Fibroblast of skin of abdomen (primary cell): Measurements from ENCODE around the gene RPP25L.

Source experiments
- DNase-seq: peaks from one replicate; pipeline ENCODE4 v3.0.0-alpha.2; 2013

Gene RPP25L

DNA sequence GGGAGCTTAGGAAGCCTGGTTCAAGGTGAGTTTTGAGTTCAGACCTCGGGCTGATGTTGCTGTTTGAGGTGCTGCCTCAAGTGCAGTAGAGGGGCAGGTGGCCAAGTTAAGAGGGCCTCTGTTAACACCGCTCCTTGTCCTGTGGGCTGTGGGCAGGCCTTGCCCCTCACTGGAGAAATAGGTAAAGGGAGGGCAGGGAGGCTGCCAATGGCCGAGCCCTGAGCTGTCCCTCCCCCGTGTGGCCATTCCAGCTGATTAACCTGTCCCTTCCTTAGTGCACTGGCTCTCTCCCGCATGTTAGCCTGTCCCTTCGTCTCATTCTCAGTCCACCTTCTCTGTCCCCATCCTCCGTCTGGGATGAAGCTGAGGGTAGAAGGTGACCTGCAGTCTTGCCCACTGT, 43.8 kb downstream of the RPP25L start:
- DNase-seq: no peak

DNA sequence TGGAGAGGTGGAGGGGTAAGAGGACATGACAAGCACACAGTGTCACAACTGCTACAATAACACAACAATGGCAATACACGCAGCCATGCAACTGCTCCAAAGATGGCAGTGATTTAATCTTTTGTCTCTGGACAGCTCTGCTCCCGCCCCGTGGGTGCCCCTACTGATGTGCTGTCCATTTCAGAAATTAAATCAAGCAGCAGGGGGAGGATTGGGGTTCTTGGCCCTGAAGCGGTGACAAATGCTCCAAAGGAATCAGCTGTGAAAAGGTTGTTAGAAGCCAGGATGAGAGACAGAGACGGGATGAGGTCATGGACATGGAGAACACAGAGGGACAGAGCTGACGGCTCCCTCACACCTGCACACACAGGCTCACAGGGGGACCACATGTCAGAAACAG, 44.9 kb downstream of the RPP25L start:
- no peak for DNase-seq

DNA sequence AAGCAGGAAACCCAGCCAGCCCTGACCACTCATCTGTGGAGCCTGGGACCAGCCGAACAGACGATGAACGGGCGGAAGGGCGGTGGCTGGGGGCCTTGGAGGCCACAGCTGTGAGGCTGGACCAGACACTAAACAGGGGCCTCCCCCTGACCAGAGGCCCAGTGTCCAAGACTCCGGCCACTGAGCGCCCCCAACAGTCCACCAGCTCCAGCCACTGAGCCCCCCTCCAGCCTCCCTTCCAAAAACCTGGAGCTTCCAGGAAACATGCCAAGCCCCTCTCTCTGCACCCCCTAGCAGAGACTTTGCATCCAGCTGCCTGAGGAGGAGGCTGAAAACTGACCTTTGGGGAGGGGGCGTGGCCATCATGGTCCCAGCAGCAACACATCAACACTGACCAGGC, 45.6 kb downstream of the RPP25L start:
- DNase-seq: no peak

DNA sequence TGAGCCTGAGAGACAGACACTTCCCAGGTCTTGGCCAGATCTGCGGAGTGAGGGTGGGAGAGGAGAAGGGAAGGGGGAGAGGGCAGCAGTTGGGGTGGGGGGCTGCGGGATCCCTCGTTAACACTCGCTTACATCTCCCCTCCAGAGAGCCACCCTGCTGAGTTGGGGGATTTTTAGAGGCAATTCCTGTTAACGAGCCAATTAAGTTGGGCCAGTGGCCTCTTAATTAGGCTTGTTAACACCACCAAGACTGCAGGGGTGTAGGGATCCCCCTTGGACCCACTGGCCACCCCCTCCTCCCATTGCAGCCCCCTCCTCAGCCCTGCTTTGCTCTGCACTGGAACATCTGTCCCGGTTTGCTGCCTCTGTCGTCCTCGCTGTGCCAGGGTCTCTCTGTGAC, 46.0 kb downstream of the RPP25L start:
- DNase-seq: no peak

DNA sequence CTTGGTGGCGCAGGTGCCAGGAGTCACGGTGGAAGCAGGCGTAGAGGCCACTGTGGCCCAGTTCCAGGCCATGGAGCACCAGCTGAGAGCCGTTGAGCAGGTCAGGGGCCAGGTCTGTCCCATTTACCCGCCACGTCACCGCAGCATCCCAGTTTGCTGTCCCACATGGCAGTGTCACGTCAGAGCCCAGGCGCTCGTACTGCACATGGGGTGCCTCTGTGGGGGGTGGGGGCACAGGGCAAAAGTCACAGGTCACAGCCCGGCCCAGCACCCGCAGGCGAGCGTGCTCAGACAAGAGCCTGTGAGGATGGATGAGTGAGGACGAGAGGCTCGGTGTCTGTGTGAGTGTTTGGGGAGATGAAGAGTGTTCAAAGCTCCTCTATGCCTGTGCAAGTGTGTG, 47.3 kb downstream of the RPP25L start:
- DNase-seq: no peak

DNA sequence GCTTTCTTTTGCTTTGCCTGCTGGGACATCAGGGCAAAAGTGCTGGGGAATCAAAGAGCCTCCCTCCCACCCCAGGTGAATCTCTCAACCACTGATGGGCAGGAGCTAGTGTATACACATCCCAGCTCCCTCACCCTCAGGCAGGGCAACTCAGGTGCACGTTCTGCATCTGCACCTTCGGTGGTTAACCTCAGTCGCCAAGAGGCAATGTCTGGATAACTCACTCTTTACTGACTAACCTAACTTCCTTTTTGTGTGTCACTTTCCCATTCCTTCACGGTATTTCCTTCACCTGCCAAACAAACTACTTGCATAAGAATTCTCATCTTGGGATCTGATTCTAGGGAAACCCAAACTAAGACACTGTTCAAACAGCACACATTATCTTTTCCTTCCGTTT, 48.6 kb downstream of the RPP25L start:
- DNase-seq: no peak

DNA sequence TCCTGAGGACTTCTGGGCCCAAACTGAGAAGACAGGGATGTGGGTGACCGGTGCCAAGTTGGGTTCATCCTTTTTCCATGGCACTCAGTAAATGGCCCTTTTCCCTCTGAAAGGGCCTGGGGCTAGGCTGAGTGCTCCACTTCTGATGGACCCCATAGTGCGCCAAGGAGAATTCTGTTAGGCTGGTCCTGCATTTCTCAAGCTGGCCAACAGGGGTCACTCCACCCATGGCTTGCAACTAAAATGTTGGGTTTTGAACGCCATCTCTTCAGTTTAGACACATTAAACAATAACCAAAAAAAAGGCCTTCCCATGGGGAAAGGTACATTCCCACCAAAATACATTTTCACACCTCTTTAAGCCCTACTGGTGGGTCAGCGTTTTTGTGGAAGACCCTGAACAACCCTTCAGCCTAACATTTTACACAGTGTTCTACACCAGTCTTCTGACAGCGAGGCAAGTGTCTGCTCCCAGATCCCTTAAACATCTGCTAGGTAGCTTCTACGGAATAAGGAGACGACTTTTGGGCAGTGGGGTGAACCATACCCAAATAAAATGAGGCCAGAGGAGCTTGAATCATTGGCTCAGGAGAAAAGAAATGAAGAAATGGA, 49.7 kb downstream of the RPP25L start:
- no peak for DNase-seq

DNA sequence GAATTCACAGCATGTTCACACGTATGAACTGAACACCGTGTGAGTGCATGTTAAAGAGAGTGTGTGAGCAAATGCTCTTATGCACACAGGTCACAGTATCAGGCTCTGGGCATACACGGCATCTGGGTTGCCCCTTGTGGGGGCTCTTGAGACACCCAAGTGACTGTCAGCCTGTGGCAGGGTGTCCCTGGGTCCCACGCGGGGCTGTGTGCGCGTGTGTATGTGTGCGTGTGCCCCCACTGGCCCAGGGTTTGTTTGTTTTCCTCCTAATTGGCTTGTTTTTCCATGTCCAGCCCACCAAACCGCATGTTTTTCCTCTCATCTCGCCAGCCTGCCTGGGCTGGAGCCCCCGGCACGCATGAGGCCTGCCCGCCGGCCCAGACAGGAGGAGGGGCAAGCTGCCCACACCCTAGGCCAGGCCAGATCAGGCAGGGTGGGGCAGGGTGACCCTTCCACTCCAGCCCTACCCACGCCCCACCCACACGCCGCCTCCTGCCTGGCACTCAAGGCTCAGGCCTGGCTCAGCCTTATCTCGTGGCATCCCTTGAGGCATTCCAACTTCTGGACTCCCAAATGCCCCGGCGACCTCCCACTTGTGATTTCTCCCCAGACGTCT, 51.2 kb downstream of the RPP25L start:
- no peak for DNase-seq
